ENCODE data around the gene HLA-DQA2. TPM values are rescaled to one million over a fixed set of nuclear protein-coding genes. Genes with fewer than 3 reads are reported as not detected.
"Not testable (repeated sequence)": the region's sequence is repeated elsewhere in the genome, so short reads cannot be mapped to it uniquely, and the experiment has no call there.

HLA-DQA2 gene
- total and polyA plus RNA-seq, 12 donors, result 0.18 to 28.1 (median 1.9) TPM; not detected in 3

GRCh38 chr6:32718879-32719278, 22.3 kb upstream of the HLA-DQA2 start:
- H3K27me3 ChIP-seq, result peaks cover 0 to 74% (median 0%) of the 10 kb centered on the region in 7 donors
- H3K27ac ChIP-seq, result no peak overlapping the region
- ATAC-seq (no peak), DNase-seq (no peak)
- H3K4me1 ChIP-seq, result no peaks in the 10 kb centered on the region
- H3K36me3 ChIP-seq, result no peaks in the 10 kb centered on the region
- 67 to 73% methylated on average over 3 of the region's 3 CpGs for WGBS, 2 donors
- no peak overlapping the region for H3K4me3 ChIP-seq
- intact Hi-C loops (cut with DNase I), result loop anchor here in 1 of 10 donors (10.0 kb wide), 1 partner anchor 56 kb away; no protein-coding TSS in a partner anchor
- no peak for TF ChIP-seq CTCF (IDR thresholded peaks at IDR 0.05)
- no peaks in the 10 kb centered on the region for H3K9me3 ChIP-seq

GRCh38 chr6:32738126-32738525, 3.1 kb upstream of the HLA-DQA2 start:
- DNase-seq, result no peak
- H3K4me3 ChIP-seq, result no peak overlapping the region
- H3K36me3 ChIP-seq, result no peaks in the 10 kb centered on the region
- H3K4me1 ChIP-seq, result no peaks in the 10 kb centered on the region
- ATAC-seq, result no peak
- H3K9me3 ChIP-seq, result peaks cover 0 to 4% (median 0%) of the 10 kb centered on the region in 11 donors
- intact Hi-C loops (cut with DNase I), result no loop called here
- TF ChIP-seq CTCF (IDR thresholded peaks at IDR 0.05), result no peak
- H3K27ac ChIP-seq, result no peak overlapping the region
- H3K27me3 ChIP-seq, result peaks cover 0 to 92% (median 11%) of the 10 kb centered on the region in 7 donors
- 45 to 62% methylated on average over 2 of the region's 2 CpGs for WGBS, 2 donors

GRCh38 chr6:32742374-32742773, 1.2 kb downstream of the HLA-DQA2 start:
- WGBS, 2 donors, result 87 to 89% methylated on average over 3 of the region's 3 CpGs
- intact Hi-C loops (cut with DNase I), result loop anchor here in 1 of 10 donors (10.0 kb wide), 1 partner anchor 98 kb away; no protein-coding TSS in a partner anchor
- Histone ChIP-seq H3K27me3 (peaks cover 0 to 98% (median 17%) of the 10 kb centered on the region in 7 donors), H3K36me3 (no peaks in the 10 kb centered on the region), H3K9me3 (no peaks in the 10 kb centered on the region), H3K4me1 (no peaks in the 10 kb centered on the region), H3K27ac (no peak overlapping the region), H3K4me3 (no peak overlapping the region)
- DNase-seq (no peak), ATAC-seq (no peak)
- TF ChIP-seq CTCF (IDR thresholded peaks at IDR 0.05), result no peak

GRCh38 chr6:32744776-32745175, 3.6 kb downstream of the HLA-DQA2 start:
- Histone ChIP-seq H3K9me3 (no peaks in the 10 kb centered on the region), H3K27ac (no peak overlapping the region), H3K4me3 (no peak overlapping the region), H3K36me3 (no peaks in the 10 kb centered on the region), H3K4me1 (no peaks in the 10 kb centered on the region), H3K27me3 (peaks cover 0 to 97% (median 27%) of the 10 kb centered on the region in 7 donors)
- WGBS, 2 donors, result 46 to 53% methylated on average over 5 of the region's 5 CpGs
- TF ChIP-seq CTCF (IDR thresholded peaks at IDR 0.05), result no peak
- intact Hi-C loops (cut with DNase I), result loop anchor here in 2 of 10 donors (5.0 to 10.0 kb wide), 2 partner anchors 100 to 102 kb away; no protein-coding TSS in a partner anchor
- ATAC-seq (no peak), DNase-seq (no peak)

- H3K4me1 ChIP-seq, DNase-seq, ATAC-seq, H3K9me3 ChIP-seq, H3K36me3 ChIP-seq, H3K27ac ChIP-seq, H3K4me3 ChIP-seq: not testable (repeated sequence)
- intact Hi-C loops (cut with DNase I), result loop anchor here in 2 of 10 donors (5.0 to 10.0 kb wide), 2 partner anchors 101 to 103 kb away; no protein-coding TSS in a partner anchor
- WGBS, 2 donors, result 37 to 50% methylated on average over 1 of the region's 1 CpG
- peaks cover 0 to 97% (median 30%) of the 10 kb centered on the region in 7 donors for H3K27me3 ChIP-seq
Measured at GRCh38 chr6:32745649-32746048, 4.5 kb downstream of the HLA-DQA2 start.

All from heart right ventricle (tissue), 16 donors.